Left lung (tissue), 10 donors: Measurements from ENCODE around the gene METTL5. TPM values are rescaled to one million over a fixed set of nuclear protein-coding genes. Genes with fewer than 3 reads are reported as not detected.

Source experiments
- ATAC-seq: fragments of 200-7000 bp; cut with Tn5 transposase; one replicate; pipeline ENCODE4 v1.9.1; 2020; ENCODE audit warnings: moderate library complexity
- DNase-seq, 4 donors: peaks; one replicate each; pipeline ENCODE4 v3.0.0-alpha.2; 2013 to 2020
- H3K27ac ChIP-seq, 2 donors: fragments of 200-600 bp; sonication (generic) in 1 of 2; one replicate each; pipeline versions ENCODE4 v1.5.0 to v1.8.0; 2020 to 2021
- H3K27me3 ChIP-seq, 2 donors: fragments of 200-600 bp; sonication (generic) in 1 of 2; one replicate each; pipeline versions ENCODE4 v1.5.0 to v1.8.0; 2020 to 2021
- H3K36me3 ChIP-seq, 2 donors: fragments of 200-600 bp; sonication (generic) in 1 of 2; one replicate each; pipeline versions ENCODE4 v1.5.0 to v1.8.0; 2020 to 2021
- H3K4me1 ChIP-seq, 2 donors: fragments of 200-600 bp; one replicate each; pipeline ENCODE4 v1.8.0; 2021
- H3K4me3 ChIP-seq, 2 donors: fragments of 200-600 bp; sonication (generic) in 1 of 2; one replicate each; pipeline versions ENCODE4 v1.5.0 to v1.8.0; 2020 to 2021; ENCODE audit warnings: mild to moderate bottlenecking in 1 of 2
- H3K9me3 ChIP-seq, 2 donors: fragments of 200-600 bp; sonication (generic) in 1 of 2; one replicate each; pipeline versions ENCODE4 v1.5.0 to v1.8.0; 2020 to 2021
- CTCF ChIP-seq, 2 donors: fragments of 200-600 bp; sonication (generic) in 1 of 2; IDR thresholded peaks; one replicate each; pipeline versions ENCODE4 v1.5.0 to v1.8.0; 2021; ENCODE audit warnings: antibody characterized with exemption in 2 of 2
- intact Hi-C, 2 donors: fragments of 100-400 bp; cut with DNase I; formaldehyde crosslinking; loops; one replicate each; pipeline versions ENCODE4 v1.11.2 to v1.14.2; 2022
- polyA plus RNA-seq, 6 donors: library from polyadenylated mRNA; unstranded; fragments of 120-200 nt; gene quantifications; one replicate each; pipeline ENCODE4 v1.2.1, GENCODE V29; 2013; ENCODE audit not compliant: insufficient read length in 6 of 6
- total RNA-seq, 2 donors: library from RNA; stranded (reverse); fragmentation: NEBNext Ultra II Directional; extraction: Animal tissue kit (Norgen Biotek cat#: 25700); gene quantifications; one replicate each; pipeline ENCODE4 v1.2.1, GENCODE V29; 2021
- donor health status: DM: no; HTN: yes; CAD: no.
- donor health status: DM: no; HTN: no; CAD: no.

Gene METTL5
- total and polyA plus RNA-seq, 8 donors, result 33.8 to 49.7 (median 42.6) TPM

GRCh38 chr2:169782513-169782912 is 42.2 kb downstream of the METTL5 start:
- no peak overlapping the region for H3K4me3 ChIP-seq
- DNase-seq (no peak), ATAC-seq (no peak)
- no peak for TF ChIP-seq CTCF (IDR thresholded peaks at IDR 0.05)
- intact Hi-C loops, result no loop called here
- no peaks in the 10 kb centered on the region for H3K27me3 ChIP-seq
- no peaks in the 10 kb centered on the region for H3K36me3 ChIP-seq
- no peaks in the 10 kb centered on the region for H3K9me3 ChIP-seq
- H3K27ac ChIP-seq, result no peak overlapping the region
- no peaks in the 10 kb centered on the region for H3K4me1 ChIP-seq

GRCh38 chr2:169781249-169782013 is 43.3 kb downstream of the METTL5 start:
- Histone ChIP-seq H3K4me1 (no peaks in the 10 kb centered on the region), H3K9me3 (no peaks in the 10 kb centered on the region), H3K36me3 (no peaks in the 10 kb centered on the region), H3K27ac (no peak overlapping the region), H3K27me3 (no peaks in the 10 kb centered on the region), H3K4me3 (no peak overlapping the region)
- no peak for ATAC-seq
- intact Hi-C loops, result no loop called here
- no peak for DNase-seq
- TF ChIP-seq CTCF (IDR thresholded peaks at IDR 0.05), result no peak

GRCh38 chr2:169778446-169778845 is 46.3 kb downstream of the METTL5 start:
- no peaks in the 10 kb centered on the region for H3K36me3 ChIP-seq
- H3K27ac ChIP-seq, result no peak overlapping the region
- H3K4me3 ChIP-seq, result no peak overlapping the region
- TF ChIP-seq CTCF (IDR thresholded peaks at IDR 0.05), result no peak
- no peaks in the 10 kb centered on the region for H3K4me1 ChIP-seq
- no peaks in the 10 kb centered on the region for H3K9me3 ChIP-seq
- no peaks in the 10 kb centered on the region for H3K27me3 ChIP-seq
- ATAC-seq, result no peak
- DNase-seq, result no peak
- intact Hi-C loops, result no loop called here

GRCh38 chr2:169776252-169776761 is 48.4 kb downstream of the METTL5 start:
- Histone ChIP-seq H3K27ac (no peak overlapping the region), H3K4me3 (no peak overlapping the region), H3K9me3 (no peaks in the 10 kb centered on the region), H3K4me1 (no peaks in the 10 kb centered on the region), H3K36me3 (no peaks in the 10 kb centered on the region), H3K27me3 (no peaks in the 10 kb centered on the region)
- DNase-seq (no peak), ATAC-seq (no peak)
- intact Hi-C loops, result no loop called here
- no peak for TF ChIP-seq CTCF (IDR thresholded peaks at IDR 0.05)

GRCh38 chr2:169775765-169776164 is 48.9 kb downstream of the METTL5 start:
- Histone ChIP-seq H3K36me3 (no peaks in the 10 kb centered on the region), H3K9me3 (no peaks in the 10 kb centered on the region), H3K4me1 (no peaks in the 10 kb centered on the region), H3K27ac (no peak overlapping the region), H3K4me3 (no peak overlapping the region), H3K27me3 (no peaks in the 10 kb centered on the region)
- ATAC-seq, result no peak
- no peak for DNase-seq
- no peak for TF ChIP-seq CTCF (IDR thresholded peaks at IDR 0.05)
- intact Hi-C loops, result no loop called here
